Peyer's patch (tissue), 4 donors: ENCODE measurements around the gene WWOX.

Source experiments
- POLR2A ChIP-seq, 2 donors: fragments of 450-650 bp; IDR thresholded peaks; one replicate each; pipeline ENCODE4 v1.5.1; 2017; ENCODE audit warnings: antibody characterized with exemption in 2 of 2, mild to moderate bottlenecking in 2 of 2, moderate library complexity in 2 of 2
- TF ChIP-seq, protein P1 (sequence below), 6 experiments: fragments of 450-650 bp in 4 of 6; fragments of 200-600 bp in 2 of 6; sonication (generic) in 1 of 6; IDR thresholded peaks; one replicate each; pipeline ENCODE4 v1.5.1; 2017 to 2019; ENCODE audit warnings: antibody characterized with exemption in 6 of 6, mild to moderate bottlenecking in 3 of 6, moderate library complexity in 1 of 6

DNA sequence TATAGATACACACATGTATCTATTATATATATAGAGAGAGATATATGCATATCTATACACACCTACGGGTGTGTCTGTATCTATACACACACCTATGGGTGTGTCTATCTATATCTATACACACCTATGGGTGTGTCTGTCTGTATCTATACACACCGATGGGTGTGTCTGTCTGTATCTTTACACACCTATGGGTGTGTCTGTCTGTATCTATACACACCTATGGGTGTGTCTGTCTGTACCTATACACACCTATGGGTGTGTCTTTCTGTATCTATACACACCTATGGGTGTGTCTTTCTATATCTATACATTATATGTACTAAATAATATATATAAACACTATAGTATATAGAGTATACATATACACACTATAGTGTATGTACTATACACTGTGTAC lies 762.6 kb downstream of the WWOX start:
- TF ChIP-seq, protein P1, sequence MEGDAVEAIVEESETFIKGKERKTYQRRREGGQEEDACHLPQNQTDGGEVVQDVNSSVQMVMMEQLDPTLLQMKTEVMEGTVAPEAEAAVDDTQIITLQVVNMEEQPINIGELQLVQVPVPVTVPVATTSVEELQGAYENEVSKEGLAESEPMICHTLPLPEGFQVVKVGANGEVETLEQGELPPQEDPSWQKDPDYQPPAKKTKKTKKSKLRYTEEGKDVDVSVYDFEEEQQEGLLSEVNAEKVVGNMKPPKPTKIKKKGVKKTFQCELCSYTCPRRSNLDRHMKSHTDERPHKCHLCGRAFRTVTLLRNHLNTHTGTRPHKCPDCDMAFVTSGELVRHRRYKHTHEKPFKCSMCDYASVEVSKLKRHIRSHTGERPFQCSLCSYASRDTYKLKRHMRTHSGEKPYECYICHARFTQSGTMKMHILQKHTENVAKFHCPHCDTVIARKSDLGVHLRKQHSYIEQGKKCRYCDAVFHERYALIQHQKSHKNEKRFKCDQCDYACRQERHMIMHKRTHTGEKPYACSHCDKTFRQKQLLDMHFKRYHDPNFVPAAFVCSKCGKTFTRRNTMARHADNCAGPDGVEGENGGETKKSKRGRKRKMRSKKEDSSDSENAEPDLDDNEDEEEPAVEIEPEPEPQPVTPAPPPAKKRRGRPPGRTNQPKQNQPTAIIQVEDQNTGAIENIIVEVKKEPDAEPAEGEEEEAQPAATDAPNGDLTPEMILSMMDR (IDR thresholded peaks at IDR 0.05), result no peak
- no peak for TF ChIP-seq POLR2A (IDR thresholded peaks at IDR 0.05)
